GM19463 (cell line): ENCODE results near the gene OR2H1.

Source experiments
- ATAC-seq: cut with Tn5 transposase; IDR thresholded peaks from one replicate; pipeline ENCODE4 v1.9.1; 2021; ENCODE audit warnings: mild to moderate bottlenecking, moderate library complexity; ENCODE audit not compliant: unreplicated experiment

The OR2H1 gene

GRCh38 chr6:29483186-29483585 is 26.2 kb downstream of the OR2H1 start:
- ATAC-seq: no peak

- no peak for ATAC-seq
Observed at GRCh38 chr6:29483735-29484134, 26.8 kb downstream of the OR2H1 start.

- no peak for ATAC-seq
Observed at GRCh38 chr6:29486577-29486976, 29.6 kb downstream of the OR2H1 start.

- ATAC-seq: no peak
Observed at GRCh38 chr6:29487131-29487530, 30.2 kb downstream of the OR2H1 start.

- ATAC-seq: no peak
Observed at GRCh38 chr6:29487660-29488059, 30.7 kb downstream of the OR2H1 start, which contains the start of gene MAS1L. Gene MAS1L, minus strand, starts transcription at chr6:29487956. Its CDS starts 54 bp downstream, at chr6:29487902.

GRCh38 chr6:29488874-29489273 is 31.9 kb downstream of the OR2H1 start:
- ATAC-seq: no peak

- no peak for ATAC-seq
Observed at GRCh38 chr6:29489286-29489685, 32.3 kb downstream of the OR2H1 start.

GRCh38 chr6:29490055-29490454 is 33.1 kb downstream of the OR2H1 start:
- ATAC-seq: no peak

GRCh38 chr6:29490552-29490951 is 33.6 kb downstream of the OR2H1 start:
- no peak for ATAC-seq

- ATAC-seq: no peak
Observed at GRCh38 chr6:29491574-29491973, 34.6 kb downstream of the OR2H1 start.

- ATAC-seq: no peak
Observed at GRCh38 chr6:29493261-29493660, 36.3 kb downstream of the OR2H1 start.

- no peak for ATAC-seq
Observed at GRCh38 chr6:29494131-29494530, 37.2 kb downstream of the OR2H1 start.

GRCh38 chr6:29495571-29495970 is 38.6 kb downstream of the OR2H1 start:
- no peak for ATAC-seq

GRCh38 chr6:29496961-29497360 is 40.0 kb downstream of the OR2H1 start:
- no peak for ATAC-seq

GRCh38 chr6:29499704-29500103 is 42.7 kb downstream of the OR2H1 start:
- ATAC-seq: no peak

- ATAC-seq: no peak
Observed at GRCh38 chr6:29500594-29500993, 43.6 kb downstream of the OR2H1 start.

- no peak for ATAC-seq
Observed at GRCh38 chr6:29501106-29501505, 44.2 kb downstream of the OR2H1 start.

GRCh38 chr6:29502181-29502580 is 45.2 kb downstream of the OR2H1 start:
- ATAC-seq: no peak

- ATAC-seq: no peak
Observed at GRCh38 chr6:29502597-29502996, 45.6 kb downstream of the OR2H1 start.

GRCh38 chr6:29504961-29505360 is 48.0 kb downstream of the OR2H1 start:
- no peak for ATAC-seq

GRCh38 chr6:29505808-29506207 is 48.9 kb downstream of the OR2H1 start:
- ATAC-seq: no peak

GRCh38 chr6:29506446-29507067 is 49.6 kb downstream of the OR2H1 start:
- no peak for ATAC-seq

GRCh38 chr6:29507319-29507718 is 50.4 kb downstream of the OR2H1 start:
- ATAC-seq: no peak
